Transverse colon (tissue), 4 donors: ENCODE data around the gene BUB3. TPM values are rescaled to one million over a fixed set of nuclear protein-coding genes. Genes with fewer than 3 reads are reported as not detected.

Source experiments
- DNase-seq: peaks from one replicate; pipeline ENCODE4 v3.0.0-alpha.2; 2019
- H3K27ac ChIP-seq, 4 donors: fragments of 200-600 bp; sonication (generic); 2 replicates each; pipeline ENCODE4 v1.5.1; 2016 to 2018; ENCODE audit warnings: inconsistent platforms in 4 of 4
- H3K27me3 ChIP-seq: fragments of 200-600 bp; sonication (generic); 2 replicates; pipeline ENCODE4 v1.5.1; 2017; ENCODE audit warnings: inconsistent platforms
- H3K36me3 ChIP-seq, 4 donors: fragments of 200-600 bp; sonication (generic); 2 replicates each; pipeline ENCODE4 v1.5.1; 2017 to 2019; ENCODE audit warnings: inconsistent platforms in 4 of 4
- H3K4me1 ChIP-seq, 4 donors: fragments of 200-600 bp; sonication (generic); 2 replicates each; pipeline ENCODE4 v1.5.1; 2017 to 2020; ENCODE audit warnings: inconsistent platforms in 4 of 4
- H3K4me3 ChIP-seq, 4 donors: fragments of 200-600 bp; sonication (generic); 1 replicate in 1 of 4; 2 replicates in 3 of 4; pipeline versions ENCODE4 v1.5.1 to v1.6.1; 2017 to 2019; ENCODE audit warnings: inconsistent platforms in 4 of 4
- H3K9me3 ChIP-seq, 2 donors: fragments of 200-600 bp; sonication (generic); 2 replicates each; pipeline ENCODE4 v1.5.1; 2017 to 2019; ENCODE audit warnings: inconsistent platforms in 2 of 2
- CTCF ChIP-seq, 5 experiments: fragments of 200-600 bp in 3 of 5; fragments of 450-650 bp in 2 of 5; sonication (generic) in 3 of 5; IDR thresholded peaks; 1 replicate in 2 of 5; 2 replicates in 3 of 5; pipeline ENCODE4 v1.5.1; 2016 to 2017; ENCODE audit warnings: antibody characterized with exemption in 5 of 5, inconsistent platforms in 3 of 5, mild to moderate bottlenecking in 2 of 5, moderate library complexity in 1 of 5
- EP300 ChIP-seq: sonication (generic); formaldehyde crosslinking; IDR thresholded peaks from one replicate; pipeline ENCODE4 v1.6.1; 2017; ENCODE audit warnings: antibody characterized with exemption, low read depth
- POLR2A ChIP-seq: fragments of 450-650 bp; IDR thresholded peaks from one replicate; pipeline ENCODE4 v1.6.1; 2016; ENCODE audit warnings: antibody characterized with exemption, mild to moderate bottlenecking, moderate library complexity
- POLR2AphosphoS5 ChIP-seq, 3 donors: sonication (generic); formaldehyde crosslinking; IDR thresholded peaks; one replicate each; pipeline ENCODE4 v1.6.1; 2016; ENCODE audit warnings: antibody characterized with exemption in 3 of 3
- WGBS, 2 donors: methylation state at CpG; one replicate each; pipeline ENCODE4 v1.1.5; 2018; ENCODE audit warnings: low coverage in 1 of 2; 5-methylcytosine and 5-hydroxymethylcytosine counted together
- in situ Hi-C, 4 donors: fragments of 200-750 bp; cut with MboI; loops; one replicate each; pipeline versions ENCODE4 v1.15.0 to v1.15.1; 2017; ENCODE audit warnings: low sequenced_read_pairs in 3 of 4, low pct_ligation_motif_present in 1 of 4, low pct_unique_long_range_greater_than_20kb in 1 of 4
- intact Hi-C: fragments of 100-400 bp; cut with DNase I; formaldehyde crosslinking; loops from one replicate; pipeline ENCODE4 v1.15.1; 2023; ENCODE audit warnings: low total_unique reads
- total RNA-seq, 4 donors: library from RNA; depleted of rRNA; stranded (reverse); fragments of >200 nt; gene quantifications; one replicate each; pipeline ENCODE4 v1.1.0, GENCODE V29; 2016

Gene BUB3
- total RNA-seq, 4 donors from 2014 or later, result 22.1 to 91.1 (median 54.9) TPM

GRCh38 chr10:123133541-123134342, 20.5 kb upstream of the BUB3 start:
- 15 to 33% methylated on average over 9 to 40 of the region's 40 CpGs for WGBS, 2 donors
- intact Hi-C loops (loop anchor here (5.0 kb wide), 1 partner anchor 424 kb away; no protein-coding TSS in a partner anchor), in situ Hi-C loops (loop anchor here in 1 of 4 donors (25.0 kb wide), 1 partner anchor 429 kb away; no protein-coding TSS in a partner anchor)
- Histone ChIP-seq H3K4me1 (peaks cover 22 to 47% (median 40%) of the 10 kb centered on the region in 4 donors), H3K27ac (no peak overlapping the region), H3K27me3 (peaks cover 100% of the 10 kb centered on the region), H3K4me3 (no peak overlapping the region), H3K36me3 (no peaks in the 10 kb centered on the region), H3K9me3 (no peaks in the 10 kb centered on the region)
- TF ChIP-seq POLR2AphosphoS5 (IDR thresholded peaks at IDR 0.05) (no peak), EP300 (no peak), POLR2A (no peak), CTCF (IDR thresholded peaks at IDR 0.05) (no peak)
- DNase-seq, result no peak

GRCh38 chr10:123134343-123134914, 19.8 kb upstream of the BUB3 start:
- in situ Hi-C loops (loop anchor here in 1 of 4 donors (25.0 kb wide), 1 partner anchor 428 kb away; no protein-coding TSS in a partner anchor), intact Hi-C loops (loop anchor here (5.0 kb wide), 1 partner anchor 423 kb away; no protein-coding TSS in a partner anchor)
- H3K9me3 ChIP-seq, result no peaks in the 10 kb centered on the region
- no peak overlapping the region for H3K4me3 ChIP-seq
- no peaks in the 10 kb centered on the region for H3K36me3 ChIP-seq
- H3K27me3 ChIP-seq, result peaks cover 100% of the 10 kb centered on the region
- 17 to 40% methylated on average over 1 to 32 of the region's 42 CpGs for WGBS, 2 donors
- DNase-seq, result no peak
- no peak overlapping the region for H3K27ac ChIP-seq
- peaks cover 22 to 49% (median 40%) of the 10 kb centered on the region in 4 donors for H3K4me1 ChIP-seq
- TF ChIP-seq EP300, result no peak

- no peak for DNase-seq
- Histone ChIP-seq H3K27ac (no peak overlapping the region), H3K36me3 (no peaks in the 10 kb centered on the region), H3K9me3 (no peaks in the 10 kb centered on the region), H3K4me1 (peaks cover 22 to 55% (median 43%) of the 10 kb centered on the region in 4 donors), H3K4me3 (peak overlapping the region in 2 of 4 donors; percentile 29 to 55), H3K27me3 (peaks cover 100% of the 10 kb centered on the region)
- in situ Hi-C loops, result loop anchor here in 1 of 4 donors (25.0 kb wide), 1 partner anchor 427 kb away; no protein-coding TSS in a partner anchor
- TF ChIP-seq POLR2A (no peak), CTCF (IDR thresholded peaks at IDR 0.05) (no peak), EP300 (no peak), POLR2AphosphoS5 (IDR thresholded peaks at IDR 0.05) (no peak)
- intact Hi-C loops, result loop anchor here (5.0 kb wide), 1 partner anchor 422 kb away; no protein-coding TSS in a partner anchor
- WGBS, 2 donors, result 4% methylated on average over 16 of the region's 46 CpGs; no CpG with 5 or more reads in 1 of the 2 donors
These were observed 19.2 kb upstream of the BUB3 start for GRCh38 chr10:123134915-123135414.

GRCh38 chr10:123135415-123136141, 18.6 kb upstream of the BUB3 start, which contains the start of gene HMX3:
Gene HMX3, plus strand, starts transcription at chr10:123135970. Its CDS starts 81 bp downstream, at chr10:123136051.
- H3K36me3 ChIP-seq, result no peaks in the 10 kb centered on the region
- DNase-seq, result no peak
- no peak within 1 kb of the TSS for H3K27ac ChIP-seq
- 2% methylated on average over 63 of the region's 76 CpGs; no CpG with 5 or more reads in 1 of the 2 donors for WGBS, 2 donors
- in situ Hi-C loops, result loop anchor here in 1 of 4 donors (25.0 kb wide), 1 partner anchor 427 kb away; no protein-coding TSS in a partner anchor
- intact Hi-C loops, result no loop called here
- peaks cover 22 to 59% (median 45%) of the 10 kb centered on the region in 4 donors for H3K4me1 ChIP-seq
- no peaks in the 10 kb centered on the region for H3K9me3 ChIP-seq
- peaks cover 100% of the 10 kb centered on the region for H3K27me3 ChIP-seq
- peak within 1 kb of the TSS in 3 of 4 donors; percentile 1 to 55 (median 29) for H3K4me3 ChIP-seq
- no peak for TF ChIP-seq EP300
- no peak for TF ChIP-seq CTCF (IDR thresholded peaks at IDR 0.05)
- TF ChIP-seq POLR2A, result no peak
- no peak for TF ChIP-seq POLR2AphosphoS5 (IDR thresholded peaks at IDR 0.05)
